NCI-H748 treated with DMSO at 0.1 percent for 48 hours (cell line): ENCODE results near the gene ANKRD55.
"Not testable (repeated sequence)": the region's sequence is repeated elsewhere in the genome, so short reads cannot be mapped to it uniquely, and the experiment has no call there.

Experiments
- DNase-seq: peaks from one replicate; lab custom pipeline; 2025; lab: John Stamatoyannopoulos, UW

ANKRD55 gene

GRCh38 chr5:56144211-56144610, 88.9 kb downstream of the ANKRD55 start:
- no peak for DNase-seq

- DNase-seq, result no peak
Observed at GRCh38 chr5:56143373-56143714, 89.8 kb downstream of the ANKRD55 start.

GRCh38 chr5:56142614-56143372, 90.3 kb downstream of the ANKRD55 start:
- DNase-seq, result no peak

GRCh38 chr5:56142233-56142613, 90.9 kb downstream of the ANKRD55 start:
- no peak for DNase-seq

GRCh38 chr5:56140073-56140472, 93.1 kb downstream of the ANKRD55 start:
- DNase-seq, result no peak

- no peak for DNase-seq
Observed at GRCh38 chr5:56130664-56131063, 102.5 kb downstream of the ANKRD55 start.

GRCh38 chr5:56129288-56129687, 103.8 kb downstream of the ANKRD55 start:
- DNase-seq, result no peak

- DNase-seq, result no peak
Observed at GRCh38 chr5:56128113-56128512, 105.0 kb downstream of the ANKRD55 start.

- peak; percentile 31 for DNase-seq
Observed at GRCh38 chr5:56126487-56127179, 106.5 kb downstream of the ANKRD55 start.

- no peak for DNase-seq
Observed at GRCh38 chr5:56123531-56124243, 109.4 kb downstream of the ANKRD55 start.

GRCh38 chr5:56122360-56122985, 110.7 kb downstream of the ANKRD55 start:
- DNase-seq, result not testable (repeated sequence)

- no peak for DNase-seq
Observed at GRCh38 chr5:56119050-56119449, 114.1 kb downstream of the ANKRD55 start.

- no peak for DNase-seq
Observed at GRCh38 chr5:56116599-56117141, 116.5 kb downstream of the ANKRD55 start.

- DNase-seq, result no peak
Observed at GRCh38 chr5:56115589-56115988, 117.5 kb downstream of the ANKRD55 start.

- no peak for DNase-seq
Observed at GRCh38 chr5:56112526-56113121, 120.5 kb downstream of the ANKRD55 start.

- DNase-seq, result no peak
Observed at GRCh38 chr5:56111404-56111781, 121.7 kb downstream of the ANKRD55 start.

GRCh38 chr5:56110646-56111403, 122.3 kb downstream of the ANKRD55 start:
- no peak for DNase-seq

- no peak for DNase-seq
Observed at GRCh38 chr5:56108246-56108645, 124.9 kb downstream of the ANKRD55 start.

- no peak for DNase-seq
Observed at GRCh38 chr5:56106837-56107236, 126.3 kb downstream of the ANKRD55 start.

GRCh38 chr5:56105511-56106291, 127.4 kb downstream of the ANKRD55 start:
- DNase-seq, result no peak
